Heart right ventricle (tissue), 16 donors: ENCODE measurements around the gene KCNMA1. TPM values are rescaled to one million over a fixed set of nuclear protein-coding genes. Genes with fewer than 3 reads are reported as not detected.

ENCODE experiments used
- ATAC-seq, 8 donors: fragments of 200-7000 bp; cut with Tn5 transposase; one replicate each; pipeline ENCODE4 v1.9.1; 2020; ENCODE audit warnings: mild to moderate bottlenecking in 8 of 8, moderate library complexity in 8 of 8, moderate number of reproducible peaks in 1 of 8
- DNase-seq, 2 donors: peaks; one replicate each; pipeline ENCODE4 v3.0.0-alpha.2; 2020
- H3K27ac ChIP-seq, 10 donors: fragments of 200-600 bp; sonication (generic) in 2 of 10; one replicate each; pipeline versions ENCODE4 v1.5.0 to v1.8.0; 2020 to 2022; ENCODE audit warnings: mild to moderate bottlenecking in 3 of 10
- H3K27me3 ChIP-seq, 7 donors: fragments of 200-600 bp; one replicate each; pipeline ENCODE4 v1.8.0; 2021 to 2022; ENCODE audit warnings: mild to moderate bottlenecking in 2 of 7
- H3K36me3 ChIP-seq, 9 donors: fragments of 200-600 bp; sonication (generic) in 1 of 9; one replicate each; pipeline versions ENCODE4 v1.5.0 to v1.8.0; 2020 to 2022; ENCODE audit warnings: mild to moderate bottlenecking in 2 of 9
- H3K4me1 ChIP-seq, 9 donors: fragments of 200-600 bp; sonication (generic) in 1 of 9; one replicate each; pipeline versions ENCODE4 v1.5.0 to v1.8.0; 2020 to 2022; ENCODE audit warnings: mild to moderate bottlenecking in 4 of 9
- H3K4me3 ChIP-seq, 10 donors: fragments of 200-600 bp; sonication (generic) in 2 of 10; one replicate each; pipeline versions ENCODE4 v1.5.0 to v1.8.0; 2020 to 2022; ENCODE audit warnings: mild to moderate bottlenecking in 7 of 10, moderate library complexity in 2 of 10
- H3K9me3 ChIP-seq, 11 donors: fragments of 200-600 bp in 10 of 11; sonication (generic) in 2 of 11; one replicate each; pipeline versions ENCODE4 v1.5.0 to v1.8.0; 2013 to 2022; ENCODE audit warnings: mild to moderate bottlenecking in 2 of 11, control low read depth in 1 of 11, moderate library complexity in 1 of 11
- WGBS, 2 donors: extraction: QIAGEN DNeasy Blood & Tissue Kit; methylation state at CpG; one replicate each; pipeline ENCODE4 v1.1.7; 2013; ENCODE audit warnings: inconsistent platforms in 1 of 2; 5-methylcytosine and 5-hydroxymethylcytosine counted together
- intact Hi-C, 10 donors: fragments of 100-400 bp; cut with DNase I; formaldehyde crosslinking; loops; one replicate each; pipeline versions ENCODE4 v1.11.1 to v1.14.2; 2022
- polyA plus RNA-seq, 2 donors: library from polyadenylated mRNA; stranded (reverse); fragments of 200-250 nt; gene quantifications; one replicate each; pipeline ENCODE4 v1.2.3, GENCODE V29; 2013
- total RNA-seq, 10 donors: library from RNA; stranded (reverse); fragmentation: NEBNext Ultra II Directional in 3 of 10; extraction: Animal tissue kit (Norgen Biotek cat#: 25700) in 3 of 10; gene quantifications; one replicate each; pipeline versions ENCODE4 v1.2.1 to v1.2.4, GENCODE V29; 2021 to 2023
- TF ChIP-seq, protein P1 (sequence below), 9 donors: fragments of 200-600 bp; sonication (generic) in 2 of 9; IDR thresholded peaks; one replicate each; pipeline versions ENCODE4 v1.5.0 to v1.8.0; 2021 to 2022; ENCODE audit warnings: antibody characterized with exemption in 9 of 9, mild to moderate bottlenecking in 5 of 9, moderate library complexity in 1 of 9
- donor health status: Arrhythmogenic right ventricular cardiomyopathy.
- donor health status: ischemic (EF 13 %, LVEDD 7.1; RV severe dilation, severe dysfunction).
- donor health status: healthy with polysubstance abuse.
- donor health status: DM: no; HTN: yes; CAD: no.
- donor health status: DM: no; HTN: no; CAD: no.
- donor health status: ischemic (EF 25% LVEDD 6.9; RV normal size, moderate dysfunction).
- donor health status: ischemic (EF 25% LVEDD 5.7; RV mildly dilated, moderate dysfunction).
- donor health status: healthy.
- donor health status: DM: yes; HTN: yes; CAD: no.
- donor health status: Ischemic cardiomyopathy.
- donor health status: ischemic (EF 35%, LVEDD 5.7; RV mildly dilated, moderate dysfunction).
- donor health status: nonischemic (EF 11% LVEDD 7.7; RV severe dilation, severe dysfunction).
- donor health status: DM: yes; HTN: yes; CAD: no.
- donor health status: PGD.
- donor health status: ischemic (EF 29% LVEDD 5.4; RV normal size, mild dysfunction).
- donor health status: nonischemic (EF 23%, LVEDD 6.1; RV moderate dilation, normal function).

The KCNMA1 gene
- total and polyA plus RNA-seq, 12 donors = 0.59 to 5.3 (median 1.6) TPM

DNA sequence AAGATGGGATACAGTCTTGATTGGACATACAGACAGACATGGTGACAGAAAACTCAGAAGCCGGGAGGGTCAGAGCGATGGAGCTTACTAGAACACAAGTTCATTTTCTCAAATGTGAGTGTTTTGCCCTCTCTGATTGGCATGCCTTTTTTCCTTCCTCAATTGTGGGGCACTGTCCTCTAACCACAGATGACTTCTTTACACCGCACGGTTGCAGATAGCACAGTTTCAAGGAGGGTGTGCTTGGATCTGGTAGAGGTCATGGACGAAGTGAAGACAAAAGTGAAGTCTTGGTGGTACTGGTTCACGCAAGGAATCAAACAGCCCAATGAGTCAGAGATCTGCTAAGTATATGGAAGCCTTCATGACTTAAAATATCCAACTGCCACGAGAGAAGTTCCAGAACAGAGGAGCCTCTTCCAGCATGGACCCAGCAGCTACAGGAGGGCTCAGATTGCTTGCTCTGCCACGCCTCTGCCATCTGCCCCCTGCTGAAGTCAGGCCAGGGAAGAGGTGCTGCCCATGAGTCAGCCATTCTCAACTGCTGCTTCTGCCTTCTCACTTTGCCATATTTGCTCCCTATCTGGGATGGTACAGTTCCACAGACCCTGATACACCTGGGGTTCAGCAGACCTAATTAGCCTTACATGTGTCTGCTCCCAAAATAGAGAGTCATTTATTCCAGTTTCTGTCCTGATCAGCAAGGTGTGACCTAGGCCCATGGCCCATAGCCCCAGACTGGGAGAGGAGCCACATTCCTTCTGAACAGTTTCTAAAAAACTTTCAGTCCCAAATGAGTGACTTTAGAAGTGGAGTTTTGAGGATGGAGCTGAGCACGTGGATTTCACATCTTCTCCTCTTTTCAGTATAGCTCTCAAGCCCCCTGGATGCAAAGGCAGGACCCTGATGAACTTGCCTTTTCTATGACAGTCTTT is 413.8 kb downstream of the KCNMA1 start:
- Histone ChIP-seq H3K27ac (no peak overlapping the region), H3K4me1 (no peaks in the 10 kb centered on the region), H3K4me3 (no peak overlapping the region), H3K36me3 (no peaks in the 10 kb centered on the region), H3K9me3 (no peaks in the 10 kb centered on the region), H3K27me3 (peaks cover 0 to 33% (median 15%) of the 10 kb centered on the region in 7 donors)
- DNase-seq (no peak), ATAC-seq (no peak)
- TF ChIP-seq, protein P1, sequence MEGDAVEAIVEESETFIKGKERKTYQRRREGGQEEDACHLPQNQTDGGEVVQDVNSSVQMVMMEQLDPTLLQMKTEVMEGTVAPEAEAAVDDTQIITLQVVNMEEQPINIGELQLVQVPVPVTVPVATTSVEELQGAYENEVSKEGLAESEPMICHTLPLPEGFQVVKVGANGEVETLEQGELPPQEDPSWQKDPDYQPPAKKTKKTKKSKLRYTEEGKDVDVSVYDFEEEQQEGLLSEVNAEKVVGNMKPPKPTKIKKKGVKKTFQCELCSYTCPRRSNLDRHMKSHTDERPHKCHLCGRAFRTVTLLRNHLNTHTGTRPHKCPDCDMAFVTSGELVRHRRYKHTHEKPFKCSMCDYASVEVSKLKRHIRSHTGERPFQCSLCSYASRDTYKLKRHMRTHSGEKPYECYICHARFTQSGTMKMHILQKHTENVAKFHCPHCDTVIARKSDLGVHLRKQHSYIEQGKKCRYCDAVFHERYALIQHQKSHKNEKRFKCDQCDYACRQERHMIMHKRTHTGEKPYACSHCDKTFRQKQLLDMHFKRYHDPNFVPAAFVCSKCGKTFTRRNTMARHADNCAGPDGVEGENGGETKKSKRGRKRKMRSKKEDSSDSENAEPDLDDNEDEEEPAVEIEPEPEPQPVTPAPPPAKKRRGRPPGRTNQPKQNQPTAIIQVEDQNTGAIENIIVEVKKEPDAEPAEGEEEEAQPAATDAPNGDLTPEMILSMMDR (IDR thresholded peaks at IDR 0.05) = no peak
- intact Hi-C loops = loop anchor here in 1 of 10 donors (5.0 kb wide), 1 partner anchor 1376 kb away; no protein-coding TSS in a partner anchor
- 81 to 83% methylated on average over 9 of the region's 9 CpGs for WGBS, 2 donors

DNA sequence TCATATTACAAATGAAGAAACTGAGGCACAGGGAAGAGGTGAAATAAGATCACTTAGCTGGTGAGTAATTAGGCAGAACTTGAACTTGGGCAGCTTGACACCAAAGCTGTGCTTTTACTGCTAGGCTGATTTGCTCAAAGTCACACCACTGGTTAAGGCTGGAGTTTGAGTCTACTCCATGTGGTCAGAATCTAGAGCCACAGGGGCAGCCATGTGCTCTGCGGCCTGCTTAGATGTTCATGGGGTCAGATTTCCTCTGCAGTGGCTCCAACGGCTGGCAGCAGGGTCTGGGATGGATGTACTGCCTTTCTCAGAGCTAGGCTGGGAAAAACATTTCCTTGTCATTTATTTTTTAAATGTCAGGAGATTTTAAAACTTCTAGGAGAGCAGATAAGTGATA is 417.5 kb downstream of the KCNMA1 start:
- peaks cover 0 to 35% (median 15%) of the 10 kb centered on the region in 7 donors for H3K27me3 ChIP-seq
- ATAC-seq = no peak
- no peak overlapping the region for H3K27ac ChIP-seq
- H3K4me3 ChIP-seq = no peak overlapping the region
- intact Hi-C loops = loop anchor here in 1 of 10 donors (5.0 kb wide), 1 partner anchor 1373 kb away; no protein-coding TSS in a partner anchor
- TF ChIP-seq, protein P1 (IDR thresholded peaks at IDR 0.05) = no peak
- DNase-seq = no peak
- no peaks in the 10 kb centered on the region for H3K4me1 ChIP-seq
- 53 to 55% methylated on average over 2 of the region's 2 CpGs for WGBS, 2 donors
- no peaks in the 10 kb centered on the region for H3K9me3 ChIP-seq
- H3K36me3 ChIP-seq = no peaks in the 10 kb centered on the region

DNA sequence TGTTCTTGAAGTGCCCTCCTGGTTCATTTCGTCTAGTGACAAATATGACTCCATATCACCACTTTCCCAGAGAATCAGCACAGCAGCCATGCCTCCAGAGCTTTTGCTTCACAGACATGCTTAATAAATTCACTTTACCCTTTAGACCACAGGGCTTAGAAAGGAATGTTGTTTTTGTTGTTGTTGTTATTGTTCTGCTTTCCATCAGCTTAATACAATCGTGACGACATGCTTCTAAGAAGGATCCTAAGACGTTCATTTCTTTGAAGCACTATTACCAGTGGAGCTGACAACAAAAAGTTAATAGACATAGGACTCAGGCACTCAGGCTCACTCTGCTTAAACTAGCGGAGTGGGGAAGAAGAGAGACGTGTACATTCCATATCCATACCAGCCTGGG is 418.6 kb downstream of the KCNMA1 start:
- TF ChIP-seq, protein P1 (IDR thresholded peaks at IDR 0.05) = no peak
- ATAC-seq = no peak
- intact Hi-C loops = no loop called here

DNA sequence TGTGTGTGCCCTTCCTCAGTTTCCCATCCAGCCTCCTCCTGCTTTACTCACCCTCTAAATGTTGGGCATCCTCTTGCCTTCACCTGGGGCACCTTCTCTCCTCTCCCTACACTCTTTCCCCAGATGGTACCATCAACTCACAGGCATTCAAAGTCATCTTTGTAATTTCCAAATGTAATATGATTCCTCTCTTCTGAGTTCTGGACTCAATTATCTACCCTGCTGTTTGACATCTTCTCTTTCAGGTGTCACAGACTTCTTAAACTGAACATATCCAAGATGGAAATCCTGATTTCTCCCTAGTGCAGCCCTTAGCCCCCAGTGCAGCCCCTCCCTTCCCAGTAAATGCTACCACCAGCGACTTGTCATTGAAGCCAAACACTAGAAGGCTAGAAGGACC is 422.8 kb downstream of the KCNMA1 start:
- Histone ChIP-seq H3K27me3 (peaks cover 0 to 20% (median 3%) of the 10 kb centered on the region in 7 donors), H3K4me3 (no peak overlapping the region), H3K9me3 (peaks cover 0 to 8% (median 0%) of the 10 kb centered on the region in 11 donors), H3K27ac (no peak overlapping the region), H3K36me3 (no peaks in the 10 kb centered on the region), H3K4me1 (no peaks in the 10 kb centered on the region)
- ATAC-seq (no peak), DNase-seq (no peak)
- WGBS, 2 donors = 77 to 81% methylated on average over 1 of the region's 1 CpG
- TF ChIP-seq, protein P1 (IDR thresholded peaks at IDR 0.05) = no peak
- intact Hi-C loops = no loop called here

More for the DNA sequence above, 418.6 kb downstream of the KCNMA1 start:
- H3K4me1 ChIP-seq = no peaks in the 10 kb centered on the region
- peaks cover 0 to 34% (median 12%) of the 10 kb centered on the region in 7 donors for H3K27me3 ChIP-seq
- H3K36me3 ChIP-seq = no peaks in the 10 kb centered on the region
- DNase-seq = no peak
- no peaks in the 10 kb centered on the region for H3K9me3 ChIP-seq
- WGBS, 2 donors = 81 to 83% methylated on average over 6 of the region's 6 CpGs
- H3K4me3 ChIP-seq = no peak overlapping the region
- H3K27ac ChIP-seq = no peak overlapping the region
